Testis (tissue), 2 donors: ENCODE data around the gene ZNF503.

Source experiments
- CTCF ChIP-seq, 3 experiments: fragments of 450-650 bp in 2 of 3; fragments of 200-600 bp in 1 of 3; sonication (generic) in 1 of 3; IDR thresholded peaks; one replicate each; pipeline ENCODE4 v1.5.1; 2016 to 2019; ENCODE audit warnings: antibody characterized with exemption in 3 of 3, mild to moderate bottlenecking in 2 of 3, moderate library complexity in 1 of 3
- POLR2A ChIP-seq: fragments of 450-650 bp; IDR thresholded peaks from one replicate; pipeline ENCODE4 v1.6.1; 2017; ENCODE audit warnings: antibody characterized with exemption, mild to moderate bottlenecking, moderate library complexity

- TF ChIP-seq CTCF (IDR thresholded peaks at IDR 0.05) (no peak), POLR2A (no peak)
Measured at GRCh38 chr10:75429159-75429827, 27.7 kb upstream of the ZNF503 start.
